ENCODE measurements around the gene ERC2. TPM values are rescaled to one million over a fixed set of nuclear protein-coding genes. Genes with fewer than 3 reads are reported as not detected.
A peak's percentile ranks its signal among the peaks of the same experiment; 100 is the strongest.

Gene ERC2
- total RNA-seq, 4 donors from 2014 or later, result 5.3 to 8.8 (median 7.8) TPM

DNA sequence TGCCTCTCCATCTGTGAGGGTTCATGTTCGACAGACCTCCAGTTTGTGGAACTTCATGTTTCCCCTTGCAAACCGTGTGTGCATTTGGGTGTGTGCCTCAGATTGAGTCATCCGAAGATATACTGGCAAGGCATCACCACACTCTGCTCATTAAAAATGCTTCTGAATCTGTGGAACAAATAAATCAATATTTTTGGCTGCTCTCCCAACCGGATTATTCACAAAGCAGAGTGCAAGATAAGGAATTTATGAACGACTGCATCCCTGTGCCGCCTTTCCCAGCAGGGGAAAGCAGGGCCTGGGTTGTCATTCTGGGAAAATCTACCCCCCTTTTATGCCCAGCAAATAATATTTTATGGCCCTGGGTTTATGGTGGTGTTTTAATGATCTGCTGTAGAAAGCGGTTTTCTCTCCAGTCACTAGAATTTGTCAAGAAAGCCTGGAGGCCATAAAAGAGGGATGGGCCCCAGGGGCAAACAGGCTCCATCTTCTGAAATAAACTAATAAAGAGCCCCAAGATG, 976.9 kb downstream of the ERC2 start:
- intact Hi-C loops (cut with DNase I), result no loop called here
- peaks cover 19 to 28% of the 10 kb centered on the region in 2 donors for H3K4me1 ChIP-seq
- WGBS, 2 donors, result 75% methylated on average over 7 of the region's 7 CpGs
- no peak overlapping the region for H3K4me3 ChIP-seq (replicated peaks in 1 of 3)
- H3K27ac ChIP-seq, result peak overlapping the region in 1 of 3 donors; percentile 31
- no peak for DNase-seq
- H3K36me3 ChIP-seq, result no peaks in the 10 kb centered on the region
- no peaks in the 10 kb centered on the region for H3K27me3 ChIP-seq
- TF ChIP-seq POLR2A (IDR thresholded peaks at IDR 0.05), result no peak
- TF ChIP-seq, protein P1, sequence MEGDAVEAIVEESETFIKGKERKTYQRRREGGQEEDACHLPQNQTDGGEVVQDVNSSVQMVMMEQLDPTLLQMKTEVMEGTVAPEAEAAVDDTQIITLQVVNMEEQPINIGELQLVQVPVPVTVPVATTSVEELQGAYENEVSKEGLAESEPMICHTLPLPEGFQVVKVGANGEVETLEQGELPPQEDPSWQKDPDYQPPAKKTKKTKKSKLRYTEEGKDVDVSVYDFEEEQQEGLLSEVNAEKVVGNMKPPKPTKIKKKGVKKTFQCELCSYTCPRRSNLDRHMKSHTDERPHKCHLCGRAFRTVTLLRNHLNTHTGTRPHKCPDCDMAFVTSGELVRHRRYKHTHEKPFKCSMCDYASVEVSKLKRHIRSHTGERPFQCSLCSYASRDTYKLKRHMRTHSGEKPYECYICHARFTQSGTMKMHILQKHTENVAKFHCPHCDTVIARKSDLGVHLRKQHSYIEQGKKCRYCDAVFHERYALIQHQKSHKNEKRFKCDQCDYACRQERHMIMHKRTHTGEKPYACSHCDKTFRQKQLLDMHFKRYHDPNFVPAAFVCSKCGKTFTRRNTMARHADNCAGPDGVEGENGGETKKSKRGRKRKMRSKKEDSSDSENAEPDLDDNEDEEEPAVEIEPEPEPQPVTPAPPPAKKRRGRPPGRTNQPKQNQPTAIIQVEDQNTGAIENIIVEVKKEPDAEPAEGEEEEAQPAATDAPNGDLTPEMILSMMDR (IDR thresholded peaks at IDR 0.05), result no peak
- H3K9me3 ChIP-seq, result no peaks in the 10 kb centered on the region

DNA sequence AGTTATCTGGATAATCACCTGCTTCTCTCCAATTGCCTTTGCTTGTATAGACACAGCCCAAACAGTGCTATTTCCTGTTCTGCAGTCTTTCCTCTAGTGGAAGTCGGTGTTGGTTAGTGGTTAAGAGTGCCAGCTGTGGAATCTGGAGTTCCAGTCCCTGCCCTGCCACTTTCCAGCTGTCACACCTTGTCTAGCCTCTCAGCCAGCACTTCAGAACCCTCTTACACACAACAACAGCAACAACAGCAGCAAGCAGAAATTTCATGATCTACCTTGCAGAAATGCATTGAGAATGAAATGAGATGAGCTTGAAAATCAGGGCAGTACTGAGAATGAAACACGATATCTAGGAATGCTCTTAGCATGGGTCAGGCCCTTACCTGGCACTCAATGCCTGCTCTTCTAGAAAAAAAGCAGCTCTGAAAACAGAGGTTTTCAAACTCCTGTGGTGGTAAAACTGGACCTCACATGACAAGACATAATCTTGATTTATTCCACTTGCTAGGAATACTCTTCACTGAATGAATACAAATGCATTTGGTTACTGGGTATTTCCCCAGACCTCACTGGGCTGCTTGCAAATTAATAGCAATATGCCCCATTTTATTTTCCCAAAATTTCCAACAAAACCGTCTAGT, 977.9 kb downstream of the ERC2 start:
- H3K27ac ChIP-seq, result peak overlapping the region in 2 of 3 donors; percentile 9 to 66
- H3K27me3 ChIP-seq, result no peaks in the 10 kb centered on the region
- peak in 1 of 2 donors; percentile 11 for TF ChIP-seq POLR2A (IDR thresholded peaks at IDR 0.05)
- TF ChIP-seq, protein P1 (IDR thresholded peaks at IDR 0.05), result no peak
- peaks cover 22 to 28% of the 10 kb centered on the region in 2 donors for H3K4me1 ChIP-seq
- H3K36me3 ChIP-seq, result no peaks in the 10 kb centered on the region
- intact Hi-C loops (cut with DNase I), result no loop called here
- DNase-seq, result peak; percentile 76 to 77
- no peak overlapping the region for H3K4me3 ChIP-seq (replicated peaks in 1 of 3)
- WGBS, 2 donors, result 23 to 26% methylated on average over 3 of the region's 3 CpGs
- H3K9me3 ChIP-seq, result no peaks in the 10 kb centered on the region

DNA sequence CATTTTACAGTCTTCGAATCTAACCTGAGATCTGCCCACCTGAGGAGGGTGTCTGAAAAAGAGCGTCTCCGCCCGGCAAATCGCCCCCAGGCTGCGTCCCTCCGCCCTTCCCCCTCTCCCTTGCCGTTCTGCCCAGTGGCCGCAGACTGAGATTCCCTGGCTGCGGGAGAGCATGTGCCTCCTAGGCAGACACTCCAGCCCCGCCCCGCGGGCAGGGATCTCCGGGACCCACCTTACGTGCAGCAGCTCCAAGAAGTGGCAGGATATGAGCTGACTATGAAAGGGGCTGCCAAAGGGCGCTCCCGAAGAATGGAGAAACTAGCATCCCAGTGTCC, 978.5 kb downstream of the ERC2 start:
- TF ChIP-seq, protein P1 (IDR thresholded peaks at IDR 0.05), result no peak
- TF ChIP-seq POLR2A (IDR thresholded peaks at IDR 0.05), result no peak
- no peaks in the 10 kb centered on the region for H3K36me3 ChIP-seq
- H3K4me3 ChIP-seq (replicated peaks in 1 of 3), result no peak overlapping the region
- peak; percentile 67 to 72 for DNase-seq
- WGBS, 2 donors, result 7% methylated on average over 8 to 17 of the region's 17 CpGs
- H3K27me3 ChIP-seq, result no peaks in the 10 kb centered on the region
- peak overlapping the region in 2 of 3 donors; percentile 47 to 66 for H3K27ac ChIP-seq
- intact Hi-C loops (cut with DNase I), result loop anchor here (10.0 kb wide), 1 partner anchor 255 kb away; no protein-coding TSS in a partner anchor
- no peaks in the 10 kb centered on the region for H3K9me3 ChIP-seq
- H3K4me1 ChIP-seq, result peaks cover 22 to 28% of the 10 kb centered on the region in 2 donors

DNA sequence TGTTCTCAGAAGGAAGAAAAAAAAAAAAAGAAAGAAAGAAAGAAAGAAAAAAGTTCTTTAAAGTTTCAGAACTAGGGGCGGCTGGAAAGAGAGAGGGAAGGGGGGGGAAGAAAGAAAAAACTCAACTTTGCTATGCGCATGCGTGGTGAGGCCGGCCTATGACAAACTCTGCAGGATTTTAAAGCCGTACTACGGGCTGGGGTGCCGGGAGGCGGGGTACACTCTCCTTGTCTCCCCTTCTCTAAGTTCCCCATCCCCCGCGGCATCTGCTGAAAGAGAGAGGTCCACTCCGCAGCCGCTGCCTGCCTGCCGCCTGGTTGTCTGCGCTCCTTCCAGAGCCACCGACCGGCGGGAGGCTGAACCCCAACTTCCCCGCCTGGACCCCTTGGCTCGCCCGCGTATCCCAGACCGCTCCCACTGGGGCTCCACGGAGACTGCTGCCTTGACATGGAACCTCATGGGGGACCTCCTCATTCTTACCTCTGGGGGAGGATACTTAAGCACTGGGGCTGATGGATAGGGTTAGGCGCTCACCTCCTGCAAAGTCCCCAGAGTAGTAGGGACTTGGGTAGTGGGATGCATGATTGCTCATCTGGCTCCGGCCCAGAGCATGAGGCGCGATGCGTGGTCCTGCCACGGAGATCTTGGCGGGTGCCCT, 979.7 kb downstream of the ERC2 start:
- Histone ChIP-seq H3K4me1 (peaks cover 22 to 28% of the 10 kb centered on the region in 2 donors), H3K9me3 (no peaks in the 10 kb centered on the region), H3K36me3 (no peaks in the 10 kb centered on the region), H3K27me3 (no peaks in the 10 kb centered on the region), H3K4me3 (replicated peaks in 1 of 3) (peak overlapping the region in 2 of 3 donors; percentile 72 to 90), H3K27ac (peak overlapping the region; percentile 43 to 78 (median 46))
- TF ChIP-seq POLR2A (IDR thresholded peaks at IDR 0.05), result peak in 1 of 2 donors; percentile 18
- TF ChIP-seq, protein P1 (IDR thresholded peaks at IDR 0.05), result no peak
- intact Hi-C loops (cut with DNase I), result loop anchor here (10.0 kb wide), 1 partner anchor 256 kb away; no protein-coding TSS in a partner anchor
- WGBS, 2 donors, result 1 to 2% methylated on average over 16 to 29 of the region's 30 CpGs
- peak; percentile 78 to 81 for DNase-seq
